ENCODE results near the gene SOAT2.

DNA sequence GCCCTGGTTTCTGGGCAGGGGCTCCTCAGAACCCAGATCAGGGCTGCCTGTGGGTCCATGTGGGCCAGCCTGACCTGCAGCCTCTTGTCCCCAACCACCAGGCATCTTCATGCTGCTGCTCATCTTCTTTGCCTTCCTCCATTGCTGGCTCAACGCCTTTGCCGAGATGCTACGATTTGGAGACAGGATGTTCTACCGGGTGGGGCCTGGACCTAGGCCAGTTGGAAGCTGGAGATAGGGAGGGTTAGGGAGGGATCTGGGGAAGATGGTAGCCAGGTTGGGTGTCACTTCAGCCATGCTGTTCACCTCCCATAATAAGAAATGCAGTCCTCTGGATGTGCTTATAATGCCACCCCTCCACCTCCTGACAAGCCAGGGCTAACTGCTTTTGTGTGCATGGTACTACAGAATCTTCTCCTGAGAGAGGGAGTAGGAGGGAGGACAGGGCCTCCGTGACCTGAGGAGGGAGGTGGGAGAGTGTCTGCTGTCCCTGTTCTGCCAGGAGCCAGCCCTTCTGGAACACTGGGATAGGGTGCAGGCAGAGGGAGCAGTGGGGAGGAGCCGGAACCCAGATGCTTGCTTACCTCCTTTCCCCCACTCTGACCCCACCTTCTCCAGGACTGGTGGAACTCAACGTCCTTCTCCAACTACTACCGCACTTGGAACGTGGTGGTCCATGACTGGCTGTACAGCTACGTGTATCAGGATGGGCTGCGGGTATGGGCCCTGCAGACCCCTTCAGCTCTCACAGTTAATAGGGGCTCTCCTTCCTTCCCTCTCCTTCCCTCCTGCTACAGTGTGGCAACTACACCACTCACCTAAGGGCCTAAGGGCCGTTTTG is 17.6 kb downstream of the SOAT2 start:
- TF ChIP-seq FOXA2 (IDR thresholded peaks at IDR 0.05) = no peak
- TF ChIP-seq, protein P1, sequence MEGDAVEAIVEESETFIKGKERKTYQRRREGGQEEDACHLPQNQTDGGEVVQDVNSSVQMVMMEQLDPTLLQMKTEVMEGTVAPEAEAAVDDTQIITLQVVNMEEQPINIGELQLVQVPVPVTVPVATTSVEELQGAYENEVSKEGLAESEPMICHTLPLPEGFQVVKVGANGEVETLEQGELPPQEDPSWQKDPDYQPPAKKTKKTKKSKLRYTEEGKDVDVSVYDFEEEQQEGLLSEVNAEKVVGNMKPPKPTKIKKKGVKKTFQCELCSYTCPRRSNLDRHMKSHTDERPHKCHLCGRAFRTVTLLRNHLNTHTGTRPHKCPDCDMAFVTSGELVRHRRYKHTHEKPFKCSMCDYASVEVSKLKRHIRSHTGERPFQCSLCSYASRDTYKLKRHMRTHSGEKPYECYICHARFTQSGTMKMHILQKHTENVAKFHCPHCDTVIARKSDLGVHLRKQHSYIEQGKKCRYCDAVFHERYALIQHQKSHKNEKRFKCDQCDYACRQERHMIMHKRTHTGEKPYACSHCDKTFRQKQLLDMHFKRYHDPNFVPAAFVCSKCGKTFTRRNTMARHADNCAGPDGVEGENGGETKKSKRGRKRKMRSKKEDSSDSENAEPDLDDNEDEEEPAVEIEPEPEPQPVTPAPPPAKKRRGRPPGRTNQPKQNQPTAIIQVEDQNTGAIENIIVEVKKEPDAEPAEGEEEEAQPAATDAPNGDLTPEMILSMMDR (IDR thresholded peaks at IDR 0.05; ENCODE audit: low read depth, low read length, missing input control) = no peak
- no peak for TF ChIP-seq HNF4A (conservative IDR thresholded peaks at IDR 0.05)
- TF ChIP-seq YY1 (IDR thresholded peaks at IDR 0.05) = no peak
- no peak for TF ChIP-seq RXRA (IDR thresholded peaks at IDR 0.05)
- TF ChIP-seq, protein P2, sequence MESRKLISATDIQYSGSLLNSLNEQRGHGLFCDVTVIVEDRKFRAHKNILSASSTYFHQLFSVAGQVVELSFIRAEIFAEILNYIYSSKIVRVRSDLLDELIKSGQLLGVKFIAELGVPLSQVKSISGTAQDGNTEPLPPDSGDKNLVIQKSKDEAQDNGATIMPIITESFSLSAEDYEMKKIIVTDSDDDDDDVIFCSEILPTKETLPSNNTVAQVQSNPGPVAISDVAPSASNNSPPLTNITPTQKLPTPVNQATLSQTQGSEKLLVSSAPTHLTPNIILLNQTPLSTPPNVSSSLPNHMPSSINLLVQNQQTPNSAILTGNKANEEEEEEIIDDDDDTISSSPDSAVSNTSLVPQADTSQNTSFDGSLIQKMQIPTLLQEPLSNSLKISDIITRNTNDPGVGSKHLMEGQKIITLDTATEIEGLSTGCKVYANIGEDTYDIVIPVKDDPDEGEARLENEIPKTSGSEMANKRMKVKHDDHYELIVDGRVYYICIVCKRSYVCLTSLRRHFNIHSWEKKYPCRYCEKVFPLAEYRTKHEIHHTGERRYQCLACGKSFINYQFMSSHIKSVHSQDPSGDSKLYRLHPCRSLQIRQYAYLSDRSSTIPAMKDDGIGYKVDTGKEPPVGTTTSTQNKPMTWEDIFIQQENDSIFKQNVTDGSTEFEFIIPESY (IDR thresholded peaks at IDR 0.05) = no peak
- TF ChIP-seq GABPA (IDR thresholded peaks at IDR 0.05 in 1 of 2, conservative IDR thresholded peaks at IDR 0.05 in 1 of 2) = no peak
